Spleen (tissue), 7 donors: Measurements from ENCODE around the gene DUSP2.

Experiments
- POLR2A ChIP-seq, 3 donors: fragments of 450-650 bp; IDR thresholded peaks; one replicate each; pipeline ENCODE4 v1.5.1; 2017; ENCODE audit warnings: antibody characterized with exemption in 3 of 3, mild to moderate bottlenecking in 1 of 3
- POLR2AphosphoS5 ChIP-seq, 3 donors: sonication (generic); formaldehyde crosslinking; IDR thresholded peaks; one replicate each; pipeline ENCODE4 v1.5.1; 2017; ENCODE audit warnings: antibody characterized with exemption in 3 of 3
- TF ChIP-seq, protein P1 (sequence below), 11 experiments: fragments of 200-600 bp in 7 of 11; fragments of 450-650 bp in 4 of 11; sonication (generic) in 4 of 11; IDR thresholded peaks in 8 of 11; conservative IDR thresholded peaks in 3 of 11; 1 replicate in 7 of 11; 2 replicates in 4 of 11; pipeline versions ENCODE4 v1.4.0 to v1.8.0; 2016 to 2021; ENCODE audit warnings: antibody characterized with exemption in 11 of 11, inconsistent platforms in 4 of 11, mild to moderate bottlenecking in 1 of 11
- donor health status: DM: no; HTN: no; CAD: no; lungs with moderate emphysema.
- donor health status: DM: no; HTN: no; CAD: no.
- donor health status: DM: no; HTN: no; CAD: no.

DNA sequence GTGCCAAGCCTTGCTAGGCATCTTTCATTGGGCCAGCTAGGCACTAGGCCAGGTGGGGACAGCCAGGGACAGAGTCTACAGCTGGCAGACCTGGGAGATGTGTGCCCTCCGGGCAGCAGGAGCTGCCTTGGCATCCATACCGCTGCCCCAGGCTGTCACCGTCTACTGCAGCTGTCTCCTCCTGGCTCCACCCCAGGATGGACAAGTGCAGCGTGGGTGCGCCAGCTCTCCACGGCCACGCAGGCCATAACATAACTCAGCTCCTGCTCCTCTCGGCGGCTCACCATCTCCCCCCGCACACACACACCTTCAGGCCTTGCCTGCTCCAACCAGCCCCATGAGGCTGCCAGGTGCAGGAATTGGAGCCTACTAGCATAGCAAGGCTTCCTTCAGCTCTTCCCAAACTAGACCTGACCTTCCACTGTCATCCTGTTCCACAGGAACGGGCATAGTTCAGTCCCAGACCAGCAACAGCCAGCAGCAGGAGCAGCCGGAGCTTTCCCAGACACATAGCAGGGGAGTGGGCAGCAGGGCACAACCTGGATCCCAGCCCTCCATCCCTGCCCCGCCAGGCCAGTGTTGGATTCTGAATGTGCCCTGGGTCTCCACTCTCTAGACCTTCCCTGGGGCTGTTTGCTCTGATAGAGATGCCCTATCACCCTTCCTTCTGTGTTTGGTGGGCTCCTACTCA, 26.4 kb downstream of the DUSP2 start:
- TF ChIP-seq, protein P1, sequence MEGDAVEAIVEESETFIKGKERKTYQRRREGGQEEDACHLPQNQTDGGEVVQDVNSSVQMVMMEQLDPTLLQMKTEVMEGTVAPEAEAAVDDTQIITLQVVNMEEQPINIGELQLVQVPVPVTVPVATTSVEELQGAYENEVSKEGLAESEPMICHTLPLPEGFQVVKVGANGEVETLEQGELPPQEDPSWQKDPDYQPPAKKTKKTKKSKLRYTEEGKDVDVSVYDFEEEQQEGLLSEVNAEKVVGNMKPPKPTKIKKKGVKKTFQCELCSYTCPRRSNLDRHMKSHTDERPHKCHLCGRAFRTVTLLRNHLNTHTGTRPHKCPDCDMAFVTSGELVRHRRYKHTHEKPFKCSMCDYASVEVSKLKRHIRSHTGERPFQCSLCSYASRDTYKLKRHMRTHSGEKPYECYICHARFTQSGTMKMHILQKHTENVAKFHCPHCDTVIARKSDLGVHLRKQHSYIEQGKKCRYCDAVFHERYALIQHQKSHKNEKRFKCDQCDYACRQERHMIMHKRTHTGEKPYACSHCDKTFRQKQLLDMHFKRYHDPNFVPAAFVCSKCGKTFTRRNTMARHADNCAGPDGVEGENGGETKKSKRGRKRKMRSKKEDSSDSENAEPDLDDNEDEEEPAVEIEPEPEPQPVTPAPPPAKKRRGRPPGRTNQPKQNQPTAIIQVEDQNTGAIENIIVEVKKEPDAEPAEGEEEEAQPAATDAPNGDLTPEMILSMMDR (IDR thresholded peaks at IDR 0.05 in 8 of 11, conservative IDR thresholded peaks at IDR 0.05 in 3 of 11) = no peak
- TF ChIP-seq POLR2A (IDR thresholded peaks at IDR 0.05) (no peak), POLR2AphosphoS5 (IDR thresholded peaks at IDR 0.05) (no peak)
